Suprapubic skin (tissue), 4 donors: ENCODE data around the gene STYXL1. TPM values are rescaled to one million over a fixed set of nuclear protein-coding genes. Genes with fewer than 3 reads are reported as not detected.

ENCODE experiments used
- DNase-seq, 2 donors: peaks; one replicate each; pipeline ENCODE4 v3.0.0-alpha.2; 2019; ENCODE audit warnings: low spot score in 2 of 2
- H3K27ac ChIP-seq: fragments of 200-600 bp; sonication (generic); one replicate; pipeline ENCODE4 v1.5.1; 2019
- H3K27me3 ChIP-seq: fragments of 200-600 bp; sonication (generic); one replicate; pipeline ENCODE4 v1.5.1; 2019
- H3K36me3 ChIP-seq: fragments of 200-600 bp; sonication (generic); one replicate; pipeline ENCODE4 v1.5.1; 2019
- H3K4me1 ChIP-seq: fragments of 200-600 bp; sonication (generic); one replicate; pipeline ENCODE4 v1.5.1; 2019
- H3K4me3 ChIP-seq: fragments of 200-600 bp; sonication (generic); one replicate; pipeline ENCODE4 v1.5.1; 2019; ENCODE audit warnings: mild to moderate bottlenecking
- H3K9me3 ChIP-seq: fragments of 200-600 bp; sonication (generic); one replicate; pipeline ENCODE4 v1.5.1; 2019
- EP300 ChIP-seq: sonication (generic); formaldehyde crosslinking; IDR thresholded peaks from one replicate; pipeline ENCODE4 v1.6.1; 2017; ENCODE audit warnings: antibody characterized with exemption
- POLR2A ChIP-seq, 2 donors: fragments of 450-650 bp; IDR thresholded peaks; one replicate each; pipeline ENCODE4 v1.6.1; 2017; ENCODE audit warnings: antibody characterized with exemption in 2 of 2, mild to moderate bottlenecking in 2 of 2, moderate library complexity in 2 of 2
- POLR2AphosphoS5 ChIP-seq, 3 donors: sonication (generic); formaldehyde crosslinking; IDR thresholded peaks; one replicate each; pipeline ENCODE4 v1.6.1; 2017; ENCODE audit warnings: antibody characterized with exemption in 3 of 3
- WGBS: methylation state at CpG from one replicate; pipeline ENCODE4 v1.1.5; 2018; 5-methylcytosine and 5-hydroxymethylcytosine counted together
- total RNA-seq, 4 donors: library from RNA; depleted of rRNA; stranded (reverse); fragments of >200 nt; gene quantifications; one replicate each; pipeline ENCODE4 v1.1.0, GENCODE V29; 2016
- TF ChIP-seq, protein P1 (sequence below), 2 donors: fragments of 200-600 bp in 1 of 2; fragments of 450-650 bp in 1 of 2; sonication (generic) in 1 of 2; IDR thresholded peaks; one replicate each; pipeline ENCODE4 v1.5.1; 2016 to 2019; ENCODE audit warnings: antibody characterized with exemption in 2 of 2, mild to moderate bottlenecking in 1 of 2, moderate library complexity in 1 of 2

The STYXL1 gene
- total RNA-seq, 4 donors from 2014 or later: 8.8 to 59.5 (median 41.2) TPM

DNA sequence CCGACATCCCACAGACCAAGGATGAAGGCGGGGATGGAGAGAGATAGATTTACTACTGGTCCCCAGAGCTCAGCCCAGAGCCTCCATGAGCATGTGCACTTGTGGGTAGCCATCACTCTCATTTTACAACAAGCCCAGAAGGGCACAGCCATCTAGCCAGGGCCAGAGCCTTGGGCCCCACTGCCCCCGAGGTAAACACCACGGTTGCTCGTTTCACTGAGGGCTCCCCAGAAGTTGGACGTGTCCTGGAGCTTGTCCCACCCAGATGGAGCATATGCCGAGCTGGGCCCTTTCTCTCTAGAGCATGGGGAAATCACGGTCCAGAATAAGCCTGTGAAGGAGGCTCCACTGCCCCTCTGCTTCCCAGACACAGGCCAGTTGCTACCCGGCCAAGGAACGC is 44.4 kb downstream of the STYXL1 start:
- DNase-seq: no peak
- whole genome bisulfite sequencing: 95% methylated on average over 8 of the region's 10 CpGs
- H3K27me3 ChIP-seq: no peaks in the 10 kb centered on the region
- no peak overlapping the region for H3K27ac ChIP-seq
- H3K9me3 ChIP-seq: no peaks in the 10 kb centered on the region
- peaks cover 9% of the 10 kb centered on the region for H3K36me3 ChIP-seq
- TF ChIP-seq EP300 (no peak), POLR2AphosphoS5 (IDR thresholded peaks at IDR 0.05) (no peak), POLR2A (IDR thresholded peaks at IDR 0.05) (no peak)
- TF ChIP-seq, protein P1, sequence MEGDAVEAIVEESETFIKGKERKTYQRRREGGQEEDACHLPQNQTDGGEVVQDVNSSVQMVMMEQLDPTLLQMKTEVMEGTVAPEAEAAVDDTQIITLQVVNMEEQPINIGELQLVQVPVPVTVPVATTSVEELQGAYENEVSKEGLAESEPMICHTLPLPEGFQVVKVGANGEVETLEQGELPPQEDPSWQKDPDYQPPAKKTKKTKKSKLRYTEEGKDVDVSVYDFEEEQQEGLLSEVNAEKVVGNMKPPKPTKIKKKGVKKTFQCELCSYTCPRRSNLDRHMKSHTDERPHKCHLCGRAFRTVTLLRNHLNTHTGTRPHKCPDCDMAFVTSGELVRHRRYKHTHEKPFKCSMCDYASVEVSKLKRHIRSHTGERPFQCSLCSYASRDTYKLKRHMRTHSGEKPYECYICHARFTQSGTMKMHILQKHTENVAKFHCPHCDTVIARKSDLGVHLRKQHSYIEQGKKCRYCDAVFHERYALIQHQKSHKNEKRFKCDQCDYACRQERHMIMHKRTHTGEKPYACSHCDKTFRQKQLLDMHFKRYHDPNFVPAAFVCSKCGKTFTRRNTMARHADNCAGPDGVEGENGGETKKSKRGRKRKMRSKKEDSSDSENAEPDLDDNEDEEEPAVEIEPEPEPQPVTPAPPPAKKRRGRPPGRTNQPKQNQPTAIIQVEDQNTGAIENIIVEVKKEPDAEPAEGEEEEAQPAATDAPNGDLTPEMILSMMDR (IDR thresholded peaks at IDR 0.05): no peak
- no peak overlapping the region for H3K4me3 ChIP-seq
- no peaks in the 10 kb centered on the region for H3K4me1 ChIP-seq

DNA sequence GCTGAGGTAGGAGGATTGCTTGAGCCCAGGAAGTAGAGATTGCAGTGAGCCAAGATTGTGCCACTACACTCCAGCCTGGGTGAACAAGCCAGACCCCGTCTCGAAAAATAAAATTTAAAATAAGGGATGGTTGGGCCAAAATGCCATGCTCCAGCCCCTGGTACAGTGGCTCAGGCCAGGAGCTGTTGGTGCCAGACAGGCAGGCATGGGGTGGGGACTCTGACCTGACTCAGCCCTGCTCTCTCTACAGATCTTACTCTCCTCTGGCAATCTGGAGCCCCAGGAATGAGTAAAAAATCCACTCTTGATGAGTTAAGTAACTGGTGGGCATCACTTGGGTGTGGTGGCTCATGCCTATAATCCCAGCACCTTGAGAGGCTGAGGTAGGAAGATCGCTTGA is 45.0 kb downstream of the STYXL1 start:
- Histone ChIP-seq H3K4me3 (no peak overlapping the region), H3K27ac (no peak overlapping the region), H3K36me3 (peaks cover 9% of the 10 kb centered on the region), H3K4me1 (no peaks in the 10 kb centered on the region), H3K9me3 (no peaks in the 10 kb centered on the region), H3K27me3 (no peaks in the 10 kb centered on the region)
- 96% methylated on average over 3 of the region's 3 CpGs for WGBS
- TF ChIP-seq, protein P1 (IDR thresholded peaks at IDR 0.05): no peak
- no peak for TF ChIP-seq POLR2A (IDR thresholded peaks at IDR 0.05)
- TF ChIP-seq POLR2AphosphoS5 (IDR thresholded peaks at IDR 0.05): no peak
- TF ChIP-seq EP300: no peak
- DNase-seq: no peak

DNA sequence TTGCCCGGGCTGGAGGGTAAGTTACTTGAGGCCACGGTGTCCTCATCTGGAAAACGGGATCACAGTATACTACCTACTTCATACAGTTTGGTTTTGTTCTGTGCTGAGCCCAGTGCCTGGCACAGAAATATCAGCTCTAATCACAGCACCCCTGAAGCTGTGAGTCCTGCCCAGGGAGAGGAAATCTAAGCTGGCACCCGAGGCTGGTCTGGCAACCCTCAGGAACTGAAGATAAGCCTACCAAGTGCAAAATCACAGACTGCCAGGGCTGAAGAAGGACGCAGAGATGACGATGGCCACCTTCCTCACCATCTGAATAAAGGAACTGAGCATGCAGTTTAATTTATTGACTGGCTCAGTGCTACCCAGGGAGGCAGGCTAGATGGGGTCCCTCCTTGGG is 45.7 kb downstream of the STYXL1 start:
- Histone ChIP-seq H3K4me3 (no peak overlapping the region), H3K27me3 (no peaks in the 10 kb centered on the region), H3K27ac (no peak overlapping the region), H3K9me3 (no peaks in the 10 kb centered on the region), H3K4me1 (no peaks in the 10 kb centered on the region), H3K36me3 (peaks cover 9% of the 10 kb centered on the region)
- DNase-seq: no peak
- TF ChIP-seq POLR2A (IDR thresholded peaks at IDR 0.05) (no peak), EP300 (no peak), POLR2AphosphoS5 (IDR thresholded peaks at IDR 0.05) (no peak)
- TF ChIP-seq, protein P1 (IDR thresholded peaks at IDR 0.05): no peak
- 100% methylated on average over 3 of the region's 6 CpGs for WGBS

DNA sequence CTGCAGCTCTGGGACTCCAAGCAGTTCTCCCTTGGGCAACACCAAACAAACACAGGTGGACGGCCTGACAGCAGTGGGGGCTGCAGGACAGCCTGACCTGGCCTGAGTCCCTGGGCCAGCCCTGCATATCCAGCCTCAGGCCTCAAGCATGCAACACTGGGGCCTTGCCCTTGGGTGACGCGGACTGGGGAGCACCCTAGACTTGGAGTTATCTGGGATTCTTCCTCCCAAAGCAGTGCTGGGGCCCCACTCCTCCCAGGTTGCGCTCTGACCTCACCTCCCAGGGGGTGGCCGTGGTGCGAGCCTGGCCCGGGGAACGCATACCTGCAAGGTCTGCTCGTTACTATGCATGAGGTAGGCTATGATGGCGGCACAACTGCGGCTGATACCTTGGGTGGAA is 47.2 kb downstream of the STYXL1 start:
- H3K4me1 ChIP-seq: no peaks in the 10 kb centered on the region
- H3K9me3 ChIP-seq: no peaks in the 10 kb centered on the region
- no peak overlapping the region for H3K4me3 ChIP-seq
- H3K36me3 ChIP-seq: peaks cover 9% of the 10 kb centered on the region
- no peak overlapping the region for H3K27ac ChIP-seq
- no peaks in the 10 kb centered on the region for H3K27me3 ChIP-seq
- no peak for DNase-seq
- WGBS: 94% methylated on average over 8 of the region's 11 CpGs
- no peak for TF ChIP-seq EP300
- TF ChIP-seq POLR2AphosphoS5 (IDR thresholded peaks at IDR 0.05): no peak
- TF ChIP-seq, protein P1 (IDR thresholded peaks at IDR 0.05): no peak
- TF ChIP-seq POLR2A (IDR thresholded peaks at IDR 0.05): no peak

DNA sequence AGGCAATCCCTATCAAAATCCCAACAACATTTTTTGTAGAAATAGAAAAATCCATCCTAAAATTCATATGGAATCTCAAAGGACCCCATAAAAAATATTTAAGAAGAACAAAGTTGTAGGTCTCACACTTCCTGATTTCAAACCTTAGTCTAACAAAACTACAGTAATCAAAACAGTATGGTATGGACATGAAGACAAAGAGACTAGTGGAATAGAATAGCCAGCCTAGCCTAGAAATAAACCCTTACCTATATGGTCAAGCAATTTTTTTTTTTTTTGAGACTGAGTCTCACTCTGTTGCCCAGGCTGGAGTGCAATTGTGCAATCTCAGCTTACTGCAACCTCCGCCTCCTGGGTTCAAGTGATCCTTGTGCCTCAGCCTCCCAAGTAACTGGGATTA is 49.8 kb downstream of the STYXL1 start:
- no peak overlapping the region for H3K27ac ChIP-seq
- no peak for DNase-seq
- TF ChIP-seq, protein P1 (IDR thresholded peaks at IDR 0.05): no peak
- no peak for TF ChIP-seq POLR2AphosphoS5 (IDR thresholded peaks at IDR 0.05)
- no peak for TF ChIP-seq EP300
- no peak for TF ChIP-seq POLR2A (IDR thresholded peaks at IDR 0.05)
- H3K4me3 ChIP-seq: no peak overlapping the region
- no peaks in the 10 kb centered on the region for H3K9me3 ChIP-seq
- peaks cover 18% of the 10 kb centered on the region for H3K4me1 ChIP-seq
- 96% methylated on average over 1 of the region's 1 CpG for WGBS
- H3K27me3 ChIP-seq: no peaks in the 10 kb centered on the region
- H3K36me3 ChIP-seq: peaks cover 3% of the 10 kb centered on the region
